OCI-LY1 (cell line): ENCODE results near the gene FAH.

Experiments used
- H2AFZ ChIP-seq: fragments of 200-600 bp; sonication (generic), shearing (Covaris generic); 2 replicates; pipeline ENCODE4 v1.6.0; 2014; ENCODE audit warnings: antibody characterized with exemption, mild to moderate bottlenecking, low read length
- H3F3A ChIP-seq: fragments of 200-600 bp; sonication (generic), shearing (Covaris generic); 2 replicates; pipeline ENCODE4 v1.6.0; 2014; ENCODE audit warnings: mild to moderate bottlenecking, antibody characterized with exemption, low read length, moderate library complexity; ENCODE audit not compliant: insufficient read depth
- H3K27ac ChIP-seq: fragments of 200-600 bp; sonication (generic); 2 replicates; pipeline ENCODE4 v1.5.1; 2014; ENCODE audit warnings: low read length, mixed run types, mild to moderate bottlenecking, low read depth; ENCODE audit not compliant: poor library complexity, severe bottlenecking
- H3K27me3 ChIP-seq: fragments of 200-600 bp; sonication (generic); 2 replicates; pipeline ENCODE4 v1.6.0; 2014; ENCODE audit warnings: antibody characterized with exemption, mild to moderate bottlenecking, low read length, moderate library complexity; ENCODE audit not compliant: insufficient read depth
- H3K36me3 ChIP-seq: fragments of 200-600 bp; sonication (generic); 2 replicates; pipeline ENCODE4 v1.6.1; 2014; ENCODE audit warnings: mild to moderate bottlenecking, antibody characterized with exemption, low read length, moderate library complexity, mixed read lengths; ENCODE audit not compliant: insufficient read depth
- H3K4me1 ChIP-seq: fragments of 200-600 bp; sonication (generic); 2 replicates; pipeline ENCODE4 v1.5.1; 2014; ENCODE audit warnings: mild to moderate bottlenecking, low read length, moderate library complexity; ENCODE audit not compliant: insufficient read depth, severe bottlenecking
- H3K4me2 ChIP-seq: fragments of 200-600 bp; sonication (generic), shearing (Covaris generic); 2 replicates; pipeline ENCODE4 v1.6.1; 2014; ENCODE audit warnings: low read length
- H3K4me3 ChIP-seq: fragments of 200-600 bp; sonication (generic); 2 replicates; pipeline ENCODE4 v1.5.1; 2014; ENCODE audit warnings: low read length, low read depth, mild to moderate bottlenecking, mixed read lengths; ENCODE audit not compliant: poor library complexity, severe bottlenecking
- H3K79me2 ChIP-seq: fragments of 200-600 bp; shearing (Covaris generic); 2 replicates; pipeline ENCODE4 v1.6.1; 2016; ENCODE audit warnings: mixed run types, low read length, mixed read lengths; ENCODE audit not compliant: insufficient read depth
- H3K9ac ChIP-seq: fragments of 200-600 bp; sonication (generic), shearing (Covaris generic); 2 replicates; pipeline ENCODE4 v1.6.1; 2014; ENCODE audit warnings: mild to moderate bottlenecking, low read length, mixed read lengths
- H3K9me2 ChIP-seq: fragments of 200-600 bp; sonication (generic), shearing (Covaris generic); 2 replicates; pipeline ENCODE4 v1.6.1; 2014; ENCODE audit warnings: low read depth, mild to moderate bottlenecking, low read length, mixed read lengths
- H3K9me3 ChIP-seq: fragments of 200-600 bp; shearing (Covaris generic); 2 replicates; pipeline ENCODE4 v1.6.1; 2014; ENCODE audit warnings: low read length, mixed read lengths
- H4K20me1 ChIP-seq: fragments of 200-600 bp; sonication (generic), shearing (Covaris generic); 2 replicates; pipeline ENCODE4 v1.6.0; 2016; ENCODE audit warnings: mild to moderate bottlenecking, low read length; ENCODE audit not compliant: insufficient read depth
- EZH2 ChIP-seq: fragments of 200-600 bp; sonication (generic), shearing (Covaris generic); IDR thresholded peaks from 2 replicates; pipeline ENCODE4 v1.8.0; 2017; ENCODE audit warnings: borderline replicate concordance, mixed run types, mild to moderate bottlenecking, antibody characterized with exemption, low read length, moderate library complexity, mixed read lengths
- TF ChIP-seq, protein P1 (sequence below): fragments of 200-600 bp; sonication (generic), shearing (Covaris generic); IDR thresholded peaks from 2 replicates; pipeline ENCODE4 v1.5.1; 2017; ENCODE audit warnings: mild to moderate bottlenecking, antibody characterized with exemption, low read length, moderate library complexity, mixed read lengths

The FAH gene

DNA sequence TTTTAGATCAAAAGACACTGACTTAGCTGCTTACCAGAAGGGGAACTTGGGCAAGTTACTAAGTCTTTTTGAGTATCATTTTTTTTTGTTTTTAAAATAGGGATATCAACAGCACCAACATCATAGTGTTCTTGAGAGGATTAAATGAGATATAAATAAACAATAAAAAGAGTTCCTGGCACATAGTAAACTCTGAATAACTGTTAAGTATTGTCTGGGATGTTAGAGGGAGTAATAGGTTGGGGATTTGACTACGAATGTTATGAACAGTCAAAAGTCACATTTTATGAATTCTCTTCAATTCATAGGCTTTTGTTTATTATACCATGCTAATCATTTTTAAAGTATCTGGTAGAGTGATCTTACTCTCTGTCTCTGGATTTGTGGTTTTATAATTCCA, 37.8 kb upstream of the FAH start:
- H3K4me1 ChIP-seq, result peaks cover 33% of the 10 kb centered on the region
- no peak overlapping the region for H3K27ac ChIP-seq
- no peaks in the 10 kb centered on the region for H3K9me3 ChIP-seq
- TF ChIP-seq, protein P1, sequence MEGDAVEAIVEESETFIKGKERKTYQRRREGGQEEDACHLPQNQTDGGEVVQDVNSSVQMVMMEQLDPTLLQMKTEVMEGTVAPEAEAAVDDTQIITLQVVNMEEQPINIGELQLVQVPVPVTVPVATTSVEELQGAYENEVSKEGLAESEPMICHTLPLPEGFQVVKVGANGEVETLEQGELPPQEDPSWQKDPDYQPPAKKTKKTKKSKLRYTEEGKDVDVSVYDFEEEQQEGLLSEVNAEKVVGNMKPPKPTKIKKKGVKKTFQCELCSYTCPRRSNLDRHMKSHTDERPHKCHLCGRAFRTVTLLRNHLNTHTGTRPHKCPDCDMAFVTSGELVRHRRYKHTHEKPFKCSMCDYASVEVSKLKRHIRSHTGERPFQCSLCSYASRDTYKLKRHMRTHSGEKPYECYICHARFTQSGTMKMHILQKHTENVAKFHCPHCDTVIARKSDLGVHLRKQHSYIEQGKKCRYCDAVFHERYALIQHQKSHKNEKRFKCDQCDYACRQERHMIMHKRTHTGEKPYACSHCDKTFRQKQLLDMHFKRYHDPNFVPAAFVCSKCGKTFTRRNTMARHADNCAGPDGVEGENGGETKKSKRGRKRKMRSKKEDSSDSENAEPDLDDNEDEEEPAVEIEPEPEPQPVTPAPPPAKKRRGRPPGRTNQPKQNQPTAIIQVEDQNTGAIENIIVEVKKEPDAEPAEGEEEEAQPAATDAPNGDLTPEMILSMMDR, result no peak
- TF ChIP-seq EZH2, result no peak
- peaks cover 88% of the 10 kb centered on the region for H3K79me2 ChIP-seq
- H3K9ac ChIP-seq, result no peak overlapping the region
- no peaks in the 10 kb centered on the region for H4K20me1 ChIP-seq
- no peaks in the 10 kb centered on the region for H3F3A ChIP-seq
- H3K27me3 ChIP-seq, result no peaks in the 10 kb centered on the region
- peaks cover 6% of the 10 kb centered on the region; the same call in 1 of the 2 replicates for H3K36me3 ChIP-seq
- no peak overlapping the region for H2AFZ ChIP-seq
- H3K4me2 ChIP-seq, result no peak overlapping the region
- no peak overlapping the region for H3K4me3 ChIP-seq
- no peaks in the 10 kb centered on the region for H3K9me2 ChIP-seq

DNA sequence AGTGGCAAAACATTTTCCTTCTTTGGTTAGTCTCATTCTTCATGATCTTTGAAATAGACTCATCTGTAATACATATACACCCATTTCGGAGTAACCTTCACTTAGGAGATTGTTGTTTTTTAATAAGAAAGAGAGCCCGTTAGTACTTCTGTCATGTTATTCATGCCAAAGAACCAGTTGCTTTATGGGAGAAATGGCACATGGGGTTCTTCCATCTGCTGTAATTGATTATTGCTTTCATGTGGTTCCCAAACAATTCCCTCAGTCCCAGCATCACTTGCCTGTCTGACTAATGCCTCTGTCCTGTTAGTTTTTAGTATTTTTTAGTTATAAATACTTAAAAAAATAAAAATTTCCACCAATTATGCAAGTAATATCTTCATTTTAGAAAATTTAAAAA, 33.8 kb upstream of the FAH start:
- Histone ChIP-seq H4K20me1 (no peaks in the 10 kb centered on the region), H3K9me3 (no peaks in the 10 kb centered on the region), H3K27ac (no peak overlapping the region), H3F3A (no peaks in the 10 kb centered on the region), H3K27me3 (no peaks in the 10 kb centered on the region), H3K4me3 (no peak overlapping the region), H3K9ac (no peak overlapping the region), H3K9me2 (no peaks in the 10 kb centered on the region), H3K79me2 (peaks cover 64% of the 10 kb centered on the region), H3K4me2 (no peak overlapping the region), H3K36me3 (peaks cover 34% of the 10 kb centered on the region), H3K4me1 (peaks cover 28% of the 10 kb centered on the region), H2AFZ (no peak overlapping the region)
- TF ChIP-seq, protein P1, result no peak
- TF ChIP-seq EZH2, result no peak

DNA sequence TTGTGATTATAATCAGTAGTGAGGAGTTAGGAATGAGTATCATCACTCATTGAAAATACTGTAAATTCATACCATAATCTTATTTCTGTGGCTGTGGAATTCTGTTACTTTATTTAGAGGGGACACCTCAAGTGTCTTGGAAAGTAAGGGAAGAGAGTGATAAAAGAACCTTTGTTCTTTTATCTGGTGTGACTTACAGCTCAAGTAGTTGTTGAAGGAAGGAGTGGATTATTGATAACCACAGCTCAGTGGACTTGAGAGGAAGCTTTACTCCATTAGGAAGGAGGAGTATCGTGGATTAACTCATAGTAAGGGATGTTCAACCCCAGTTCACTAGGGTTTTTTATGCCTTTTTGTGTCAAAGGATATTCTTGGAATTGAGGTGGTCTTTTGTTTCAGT, 32.2 kb upstream of the FAH start:
- no peaks in the 10 kb centered on the region for H4K20me1 ChIP-seq

More for the DNA sequence above, 32.2 kb upstream of the FAH start:
- H3F3A ChIP-seq, result no peaks in the 10 kb centered on the region
- no peaks in the 10 kb centered on the region for H3K9me2 ChIP-seq
- peaks cover 49% of the 10 kb centered on the region for H3K36me3 ChIP-seq
- peaks cover 48% of the 10 kb centered on the region for H3K79me2 ChIP-seq
- no peaks in the 10 kb centered on the region for H3K27me3 ChIP-seq
- H3K9me3 ChIP-seq, result no peaks in the 10 kb centered on the region
- no peak overlapping the region for H3K4me2 ChIP-seq
- no peak overlapping the region for H3K4me3 ChIP-seq
- H3K4me1 ChIP-seq, result peaks cover 17% of the 10 kb centered on the region
- no peak overlapping the region for H3K27ac ChIP-seq
- no peak overlapping the region for H3K9ac ChIP-seq
- no peak overlapping the region for H2AFZ ChIP-seq
- TF ChIP-seq, protein P1, result no peak
- TF ChIP-seq EZH2, result no peak
